SH-SY5Y (cell line): ENCODE results near the gene UBXN10.

Experiments
- GATA2 ChIP-seq: IDR thresholded peaks from 2 replicates; pipeline ENCODE4 v1.6.1; 2011; ENCODE audit warnings: mild to moderate bottlenecking, low read depth, low read length
- GATA3 ChIP-seq: IDR thresholded peaks from 2 replicates; pipeline ENCODE4 v1.6.1; 2011; ENCODE audit warnings: low read depth, mild to moderate bottlenecking, low read length, moderate library complexity

DNA sequence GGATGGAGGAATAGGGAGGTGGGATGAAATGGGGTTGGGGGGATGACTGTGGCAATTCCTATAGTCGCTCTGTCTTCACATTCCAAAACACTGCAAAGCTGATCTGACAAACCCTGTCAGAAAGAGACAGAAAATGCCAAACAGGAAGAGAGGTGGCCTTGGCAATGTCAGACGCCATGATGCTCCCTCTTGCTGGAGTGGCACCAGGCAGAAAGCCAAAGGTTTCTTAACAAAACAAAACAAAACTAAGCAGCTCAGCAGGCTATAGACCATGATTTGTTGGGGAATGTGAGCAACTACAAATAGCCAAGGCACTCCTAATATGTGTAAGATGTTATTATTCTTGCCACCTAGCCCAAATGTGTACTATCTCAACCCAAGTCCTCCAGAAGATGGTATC, 43.3 kb downstream of the UBXN10 start:
- TF ChIP-seq GATA2: no peak
- no peak for TF ChIP-seq GATA3
